ENCODE data around the gene SMPD4.
"Not testable (repeated sequence)": the region's sequence is repeated elsewhere in the genome, so short reads cannot be mapped to it uniquely, and the experiment has no call there.

- TF ChIP-seq CTCF, POLR2AphosphoS5 (IDR thresholded peaks at IDR 0.05): not testable (repeated sequence)
These were observed 36.4 kb downstream of the SMPD4 start, which contains the start of gene CCDC74B for GRCh38 chr2:130145006-130145414.

All from breast epithelium (tissue), 3 donors.